ENCODE data around the gene NIT1.

NIT1 gene

GRCh38 chr1:161117759-161118581 lies at the start of gene NIT1, which contains the start of gene PFDN2:
TSS of gene NIT1 (plus strand) at chr1:161118105. CDS start at chr1:161118177, 72 bp downstream.
TSS of gene PFDN2 (minus strand) at chr1:161118037. CDS start at chr1:161118026, 11 bp downstream.
- DNase-seq: peak; percentile 91
- no peak for TF ChIP-seq CTCF (IDR thresholded peaks at IDR 0.05)
- peaks cover 24% of the 10 kb centered on the region for H3K36me3 Mint-ChIP-seq (ENCODE audit: low read depth)
- no peaks in the 10 kb centered on the region for H3K9me3 Mint-ChIP-seq
- H3K4me1 Mint-ChIP-seq: peaks cover 49% of the 10 kb centered on the region
- peak within 1 kb of the TSS; percentile 99 for H3K27ac Mint-ChIP-seq
- H3K4me3 Mint-ChIP-seq: peak within 1 kb of the TSS; percentile 97
- H3K27me3 Mint-ChIP-seq (ENCODE audit: low read depth, poor library complexity): no peaks in the 10 kb centered on the region

- H3K27ac Mint-ChIP-seq: peak overlapping the region; percentile 62
- H3K36me3 Mint-ChIP-seq (ENCODE audit: low read depth): no peaks in the 10 kb centered on the region
- DNase-seq: no peak
- no peak overlapping the region for H3K4me3 Mint-ChIP-seq
- no peaks in the 10 kb centered on the region for H3K9me3 Mint-ChIP-seq
- peaks cover 16% of the 10 kb centered on the region for H3K27me3 Mint-ChIP-seq (ENCODE audit: low read depth, poor library complexity)
- peaks cover 21% of the 10 kb centered on the region for H3K4me1 Mint-ChIP-seq
- no peak for TF ChIP-seq CTCF (IDR thresholded peaks at IDR 0.05)
Measured at GRCh38 chr1:161068306-161069234, 49.3 kb upstream of the NIT1 start.

- no peak for DNase-seq
- Mint-ChIP-seq H3K36me3 (ENCODE audit: low read depth) (no peaks in the 10 kb centered on the region), H3K9me3 (no peaks in the 10 kb centered on the region), H3K27ac (peak overlapping the region; percentile 62), H3K4me3 (no peak overlapping the region), H3K27me3 (ENCODE audit: low read depth, poor library complexity) (peaks cover 14% of the 10 kb centered on the region), H3K4me1 (peaks cover 25% of the 10 kb centered on the region)
- TF ChIP-seq CTCF (IDR thresholded peaks at IDR 0.05): no peak
Measured at GRCh38 chr1:161069241-161069640, 48.7 kb upstream of the NIT1 start.

- Mint-ChIP-seq H3K27ac (peak within 1 kb of the TSS; percentile 62), H3K27me3 (ENCODE audit: low read depth, poor library complexity) (peaks cover 13% of the 10 kb centered on the region), H3K4me3 (no peak within 1 kb of the TSS), H3K9me3 (no peaks in the 10 kb centered on the region), H3K4me1 (peaks cover 29% of the 10 kb centered on the region), H3K36me3 (ENCODE audit: low read depth) (no peaks in the 10 kb centered on the region)
- no peak for TF ChIP-seq CTCF (IDR thresholded peaks at IDR 0.05)
- no peak for DNase-seq
Measured at GRCh38 chr1:161069731-161070270, 48.1 kb upstream of the NIT1 start, which contains the start of gene ARHGAP30. TSS of gene ARHGAP30 (minus strand) at chr1:161069891. CDS start at chr1:161069624, 267 bp downstream.

- no peak for TF ChIP-seq CTCF (IDR thresholded peaks at IDR 0.05)
- Mint-ChIP-seq H3K27ac (no peak overlapping the region), H3K27me3 (ENCODE audit: low read depth, poor library complexity) (peaks cover 13% of the 10 kb centered on the region), H3K4me3 (no peak overlapping the region), H3K4me1 (peaks cover 29% of the 10 kb centered on the region), H3K9me3 (no peaks in the 10 kb centered on the region), H3K36me3 (ENCODE audit: low read depth) (no peaks in the 10 kb centered on the region)
- no peak for DNase-seq
Measured at GRCh38 chr1:161070761-161071160, 47.1 kb upstream of the NIT1 start.

Measured in nephron progenitor cell (in vitro differentiated cells).